LNCaP clone FGC (cell line): ENCODE measurements around the gene TFB1M.
A peak's percentile ranks its signal among the peaks of the same experiment; 100 is the strongest.

Experiments used
- DNase-seq: peaks from one replicate; pipeline ENCODE4 v3.0.0-alpha.2; 2011; ENCODE audit warnings: low read depth
- H3K4me3 ChIP-seq: 2 replicates; pipeline ENCODE4 v1.5.1; 2011; ENCODE audit warnings: mild to moderate bottlenecking, low read depth, low read length, control low read depth
- CTCF ChIP-seq: IDR thresholded peaks from 2 replicates; pipeline ENCODE4 v1.5.1; 2012; ENCODE audit warnings: mild to moderate bottlenecking; ENCODE audit not compliant: control insufficient read depth, insufficient read depth; ENCODE audit errors: extremely low read depth

The TFB1M gene

GRCh38 chr6:155329460-155330132 is 15.3 kb upstream of the TFB1M start:
- no peak for DNase-seq
- TF ChIP-seq CTCF = no peak
- no peak overlapping the region for H3K4me3 ChIP-seq

GRCh38 chr6:155328539-155329459 is 14.5 kb upstream of the TFB1M start:
- DNase-seq = no peak
- H3K4me3 ChIP-seq = no peak overlapping the region
- TF ChIP-seq CTCF = no peak

- no peak overlapping the region for H3K4me3 ChIP-seq
- no peak for DNase-seq
- TF ChIP-seq CTCF = no peak
Measured at GRCh38 chr6:155328074-155328538, 13.8 kb upstream of the TFB1M start.

GRCh38 chr6:155327326-155328073 is 13.2 kb upstream of the TFB1M start:
- peak; percentile 31 for DNase-seq
- TF ChIP-seq CTCF = peak; percentile 72
- no peak overlapping the region for H3K4me3 ChIP-seq

GRCh38 chr6:155325700-155326516 is 11.6 kb upstream of the TFB1M start:
- no peak overlapping the region for H3K4me3 ChIP-seq
- DNase-seq = no peak
- TF ChIP-seq CTCF = no peak

GRCh38 chr6:155324993-155325392 is 10.7 kb upstream of the TFB1M start:
- TF ChIP-seq CTCF = no peak
- no peak for DNase-seq

More at GRCh38 chr6:155324993-155325392, 10.7 kb upstream of the TFB1M start:
- H3K4me3 ChIP-seq = no peak overlapping the region
